Measurements from ENCODE around the gene OSBPL1A.

DNA sequence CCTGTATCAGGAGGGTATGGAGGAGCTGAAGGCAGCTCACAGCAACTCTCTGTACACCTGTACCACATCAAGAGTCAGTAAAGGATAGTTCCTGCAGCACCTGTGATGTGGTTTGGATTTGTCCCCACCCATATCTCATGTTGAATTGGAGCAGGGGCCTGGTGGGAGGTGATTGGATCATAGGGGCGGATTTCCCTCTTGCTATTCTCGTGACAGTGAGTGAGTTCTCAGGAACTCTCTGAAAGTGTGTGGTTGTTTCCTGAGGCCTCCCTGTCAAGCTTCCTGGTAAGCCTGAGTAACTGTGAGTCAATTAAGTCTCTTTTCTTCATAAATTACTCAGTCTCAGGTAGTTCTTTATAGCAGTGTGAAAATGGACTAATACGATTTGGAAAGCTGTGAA is 28.9 kb downstream of the OSBPL1A start:
- no peak for TF ChIP-seq CTCF (IDR thresholded peaks at IDR 0.05)
- TF ChIP-seq POLR2A (IDR thresholded peaks at IDR 0.05): no peak
- TF ChIP-seq EP300 (IDR thresholded peaks at IDR 0.05): no peak
